Ishikawa (cell line): ENCODE measurements around the gene PPP3CB.

Experiments
- CEBPB ChIP-seq: IDR thresholded peaks from 2 replicates; pipeline ENCODE4 v1.6.1; 2012
- CREB1 ChIP-seq: IDR thresholded peaks from 2 replicates; pipeline ENCODE4 v1.6.1; 2012; ENCODE audit warnings: low read depth
- EGR1 ChIP-seq: IDR thresholded peaks from 2 replicates; pipeline ENCODE4 v1.6.1; 2012
- FOXM1 ChIP-seq: IDR thresholded peaks from 2 replicates; pipeline ENCODE4 v1.6.1; 2012; ENCODE audit warnings: low read depth, borderline replicate concordance
- MAX ChIP-seq: IDR thresholded peaks from 2 replicates; pipeline ENCODE4 v1.6.1; 2012
- NFIC ChIP-seq: IDR thresholded peaks from 2 replicates; pipeline ENCODE4 v1.6.1; 2012
- TAF1 ChIP-seq: IDR thresholded peaks from 2 replicates; pipeline ENCODE4 v1.6.1; 2012; ENCODE audit warnings: low read depth, mild to moderate bottlenecking
- TEAD4 ChIP-seq: IDR thresholded peaks from 2 replicates; pipeline ENCODE4 v1.6.1; 2012
- YY1 ChIP-seq: IDR thresholded peaks from 2 replicates; pipeline ENCODE4 v1.6.1; 2012; ENCODE audit warnings: low read depth
- TF ChIP-seq, protein P1 (sequence below): IDR thresholded peaks from 2 replicates; pipeline ENCODE4 v1.6.1; 2012; ENCODE audit warnings: low read depth, mild to moderate bottlenecking
- TF ChIP-seq, protein P2 (sequence below): IDR thresholded peaks from 2 replicates; pipeline ENCODE4 v1.6.1; 2012

DNA sequence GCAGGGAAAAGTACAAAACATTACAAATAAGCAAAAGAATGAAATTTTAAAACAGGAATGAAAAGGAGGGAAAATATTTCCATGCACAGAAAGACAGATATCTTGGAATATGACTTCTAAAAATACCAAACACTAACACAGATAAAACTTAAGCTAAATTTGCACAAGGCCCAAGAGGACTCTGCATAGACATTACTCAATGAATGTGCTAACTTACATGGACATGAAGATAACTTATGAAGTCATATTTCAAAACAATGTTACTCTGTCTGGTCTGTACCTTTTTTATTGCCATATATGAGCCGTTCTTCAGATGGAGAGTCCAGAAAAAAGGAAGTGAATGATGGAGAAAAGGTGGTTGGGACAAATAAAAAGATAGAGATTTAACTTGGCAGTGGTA lies 47.4 kb downstream of the PPP3CB start:
- no peak for TF ChIP-seq CREB1
- TF ChIP-seq TEAD4: no peak
- TF ChIP-seq FOXM1: no peak
- TF ChIP-seq, protein P1, sequence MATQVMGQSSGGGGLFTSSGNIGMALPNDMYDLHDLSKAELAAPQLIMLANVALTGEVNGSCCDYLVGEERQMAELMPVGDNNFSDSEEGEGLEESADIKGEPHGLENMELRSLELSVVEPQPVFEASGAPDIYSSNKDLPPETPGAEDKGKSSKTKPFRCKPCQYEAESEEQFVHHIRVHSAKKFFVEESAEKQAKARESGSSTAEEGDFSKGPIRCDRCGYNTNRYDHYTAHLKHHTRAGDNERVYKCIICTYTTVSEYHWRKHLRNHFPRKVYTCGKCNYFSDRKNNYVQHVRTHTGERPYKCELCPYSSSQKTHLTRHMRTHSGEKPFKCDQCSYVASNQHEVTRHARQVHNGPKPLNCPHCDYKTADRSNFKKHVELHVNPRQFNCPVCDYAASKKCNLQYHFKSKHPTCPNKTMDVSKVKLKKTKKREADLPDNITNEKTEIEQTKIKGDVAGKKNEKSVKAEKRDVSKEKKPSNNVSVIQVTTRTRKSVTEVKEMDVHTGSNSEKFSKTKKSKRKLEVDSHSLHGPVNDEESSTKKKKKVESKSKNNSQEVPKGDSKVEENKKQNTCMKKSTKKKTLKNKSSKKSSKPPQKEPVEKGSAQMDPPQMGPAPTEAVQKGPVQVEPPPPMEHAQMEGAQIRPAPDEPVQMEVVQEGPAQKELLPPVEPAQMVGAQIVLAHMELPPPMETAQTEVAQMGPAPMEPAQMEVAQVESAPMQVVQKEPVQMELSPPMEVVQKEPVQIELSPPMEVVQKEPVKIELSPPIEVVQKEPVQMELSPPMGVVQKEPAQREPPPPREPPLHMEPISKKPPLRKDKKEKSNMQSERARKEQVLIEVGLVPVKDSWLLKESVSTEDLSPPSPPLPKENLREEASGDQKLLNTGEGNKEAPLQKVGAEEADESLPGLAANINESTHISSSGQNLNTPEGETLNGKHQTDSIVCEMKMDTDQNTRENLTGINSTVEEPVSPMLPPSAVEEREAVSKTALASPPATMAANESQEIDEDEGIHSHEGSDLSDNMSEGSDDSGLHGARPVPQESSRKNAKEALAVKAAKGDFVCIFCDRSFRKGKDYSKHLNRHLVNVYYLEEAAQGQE: no peak
- TF ChIP-seq CEBPB: no peak
- TF ChIP-seq, protein P2, sequence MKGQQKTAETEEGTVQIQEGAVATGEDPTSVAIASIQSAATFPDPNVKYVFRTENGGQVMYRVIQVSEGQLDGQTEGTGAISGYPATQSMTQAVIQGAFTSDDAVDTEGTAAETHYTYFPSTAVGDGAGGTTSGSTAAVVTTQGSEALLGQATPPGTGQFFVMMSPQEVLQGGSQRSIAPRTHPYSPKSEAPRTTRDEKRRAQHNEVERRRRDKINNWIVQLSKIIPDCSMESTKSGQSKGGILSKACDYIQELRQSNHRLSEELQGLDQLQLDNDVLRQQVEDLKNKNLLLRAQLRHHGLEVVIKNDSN: no peak
- TF ChIP-seq NFIC: no peak
- TF ChIP-seq EGR1: no peak
- no peak for TF ChIP-seq TAF1
- TF ChIP-seq YY1: no peak
- TF ChIP-seq MAX: no peak
